HG03342 (cell line): ENCODE results near the gene DIPK1B.
"Not testable (repeated sequence)": the region's sequence is repeated elsewhere in the genome, so short reads cannot be mapped to it uniquely, and the experiment has no call there.

ENCODE experiments used
- ATAC-seq: cut with Tn5 transposase; IDR thresholded peaks from one replicate; pipeline ENCODE4 v1.9.1; 2021; ENCODE audit warnings: mild to moderate bottlenecking, moderate library complexity; ENCODE audit not compliant: unreplicated experiment

Gene DIPK1B

DNA sequence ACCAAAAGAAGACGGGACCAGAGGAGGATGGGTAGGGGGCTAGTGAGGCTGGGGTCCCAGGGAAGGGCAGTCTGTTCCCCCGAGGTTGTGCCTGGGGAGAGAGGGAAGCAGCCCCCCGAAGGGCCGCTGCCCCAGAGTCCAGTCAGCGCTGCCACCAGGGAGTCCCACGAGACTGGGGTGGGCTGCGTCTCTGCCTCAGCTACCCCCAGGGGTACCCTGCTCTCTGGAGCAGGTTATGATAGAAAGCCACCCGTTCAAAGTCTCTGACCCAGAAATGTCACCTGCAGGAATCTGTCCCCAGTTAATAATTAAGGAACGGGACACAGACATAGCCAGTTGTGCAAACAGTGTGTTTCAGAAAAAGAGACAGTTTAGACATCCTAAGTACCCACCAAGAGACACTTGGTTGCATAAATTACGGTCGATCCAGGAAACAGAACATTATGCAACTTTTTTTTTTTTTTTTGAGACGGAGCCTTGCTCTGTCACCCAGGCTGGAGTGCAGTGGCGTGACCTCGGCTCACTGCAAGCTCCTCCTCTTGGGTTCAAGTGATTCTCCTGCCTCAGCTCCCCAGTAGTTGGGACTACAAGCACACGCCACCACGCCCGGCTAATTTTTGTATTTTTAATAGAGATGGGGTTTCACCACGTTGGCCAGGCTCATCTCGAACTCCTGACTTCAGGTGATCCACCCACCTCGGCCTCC is 14.4 kb upstream of the DIPK1B start:
- no peak for ATAC-seq

DNA sequence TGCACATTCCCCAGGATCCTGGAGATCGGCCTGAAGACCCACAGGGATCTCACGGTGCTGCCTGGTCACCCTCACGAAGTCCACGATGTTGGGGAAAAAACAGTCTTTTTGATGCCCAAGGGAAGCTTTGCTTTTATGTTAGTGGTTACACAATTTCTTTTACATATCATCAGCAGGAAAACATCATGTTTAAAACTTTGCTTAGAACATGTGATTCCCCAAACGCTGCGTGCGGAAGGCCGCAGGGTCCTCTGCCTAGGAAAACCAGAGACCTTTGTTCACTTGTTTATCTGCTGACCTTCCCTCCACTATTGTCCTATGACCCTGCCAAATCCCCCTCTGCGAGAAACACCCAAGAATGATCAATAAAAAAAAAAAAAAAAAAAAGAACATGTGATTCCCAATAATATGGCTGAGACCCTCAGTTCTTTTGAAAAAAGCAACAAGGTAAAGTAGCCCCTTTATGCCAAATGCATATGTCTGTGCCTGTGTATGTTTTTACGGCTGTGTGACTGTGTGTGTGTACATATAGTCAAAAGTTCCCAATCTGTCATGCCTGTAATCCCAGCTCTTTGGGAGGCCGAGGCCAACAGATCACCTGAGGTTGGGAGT is 13.6 kb upstream of the DIPK1B start:
- ATAC-seq = no peak

DNA sequence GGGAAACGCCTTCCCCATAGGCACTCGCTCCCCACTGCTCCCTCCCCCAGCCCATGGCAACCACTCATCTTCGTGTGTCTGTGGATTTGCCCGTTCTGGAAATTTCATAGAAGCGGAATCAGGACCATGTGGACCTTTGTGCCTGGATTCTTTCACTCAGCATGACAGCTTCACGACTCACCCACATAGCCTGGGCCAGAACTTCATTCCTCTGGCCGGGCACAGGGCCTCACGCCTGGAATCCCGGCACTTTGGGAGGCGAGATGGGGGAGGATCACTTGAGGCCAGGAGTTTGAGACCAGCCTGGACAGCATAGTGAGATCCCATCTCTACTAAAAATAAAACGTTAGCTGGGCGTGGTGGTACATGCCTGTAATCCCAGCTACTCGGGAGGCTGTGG is 12.1 kb upstream of the DIPK1B start:
- ATAC-seq = no peak

DNA sequence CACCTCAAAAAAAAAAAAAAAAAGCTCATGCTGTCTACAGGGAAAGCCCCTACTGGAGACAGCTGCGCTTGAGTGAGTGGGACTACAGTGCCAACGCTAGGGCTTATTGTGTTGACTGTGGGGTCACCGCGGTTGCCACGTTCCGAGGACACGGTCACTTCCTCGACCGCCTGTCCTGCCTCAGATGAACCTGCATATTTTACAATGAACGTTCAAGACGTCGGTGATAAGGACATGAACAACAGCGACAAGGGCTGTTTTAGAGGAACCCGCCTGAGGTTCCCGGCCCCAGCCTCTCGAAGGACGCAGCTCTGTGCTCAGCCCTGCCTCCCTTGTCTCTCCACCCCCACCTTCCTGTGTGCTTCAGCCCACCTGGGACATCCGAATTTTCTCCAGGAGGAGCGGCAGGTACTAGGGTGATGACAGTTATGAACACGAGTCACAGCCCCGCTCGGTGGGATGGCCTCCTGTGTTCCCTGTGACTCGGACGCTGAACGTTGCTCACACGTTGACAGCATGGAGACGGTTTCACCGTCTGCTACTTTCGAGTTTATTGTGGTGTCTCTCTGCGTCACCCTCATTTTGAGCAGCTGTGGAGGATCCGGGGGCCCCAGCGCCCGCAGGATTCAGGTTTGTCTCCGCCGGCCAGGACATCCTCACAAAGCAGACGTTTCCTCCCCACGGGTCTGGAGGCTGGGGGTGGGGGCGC is 11.3 kb upstream of the DIPK1B start:
- ATAC-seq = peak; percentile 71

DNA sequence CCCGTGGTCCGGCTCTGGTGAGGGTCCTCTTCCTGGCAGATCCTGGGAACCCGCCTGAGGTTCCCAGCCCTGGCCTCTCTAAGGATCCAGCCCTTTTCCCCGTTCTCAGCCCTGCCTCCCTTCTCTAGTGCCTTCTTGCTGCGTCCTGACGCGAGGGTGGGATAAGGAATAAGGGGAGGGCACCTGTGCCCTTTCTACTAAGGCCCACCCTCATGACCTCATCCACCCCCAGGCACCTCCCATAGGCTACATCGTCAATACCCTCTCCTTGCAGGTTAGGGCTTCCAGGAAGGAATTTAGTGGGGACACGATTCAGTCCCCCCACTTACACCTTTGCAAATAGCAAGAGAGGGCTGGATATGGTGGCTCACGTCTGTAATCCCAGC is 10.7 kb upstream of the DIPK1B start:
- ATAC-seq = peak; percentile 12

DNA sequence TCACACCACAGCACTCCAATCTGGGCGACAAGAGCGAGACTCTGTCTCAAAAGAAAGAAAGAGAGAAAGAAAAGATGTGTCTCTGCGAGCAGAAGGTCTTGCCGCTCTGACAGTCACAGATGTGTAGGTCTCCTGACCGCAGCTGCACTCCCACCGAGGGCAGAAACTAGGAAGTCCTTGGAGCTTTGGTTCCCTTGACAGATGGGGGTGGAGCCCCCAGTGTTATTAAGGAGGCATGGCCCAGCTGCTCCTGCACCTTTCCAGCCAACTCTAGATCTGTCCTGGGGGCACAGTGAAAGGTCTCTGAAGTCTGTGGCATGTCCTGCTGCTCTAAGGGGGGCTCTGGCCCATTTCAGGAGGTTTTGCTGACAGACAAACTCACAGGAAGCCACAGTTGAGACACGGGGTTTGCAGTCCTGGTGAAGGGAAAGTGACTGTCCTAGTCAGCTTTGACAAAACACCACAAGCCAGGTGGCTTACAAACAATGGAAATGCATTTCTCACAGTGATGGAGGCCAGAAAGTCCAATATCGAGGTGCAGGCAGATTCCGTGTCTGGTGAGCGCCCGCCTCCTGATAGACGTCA is 9.0 kb upstream of the DIPK1B start:
- ATAC-seq = no peak

DNA sequence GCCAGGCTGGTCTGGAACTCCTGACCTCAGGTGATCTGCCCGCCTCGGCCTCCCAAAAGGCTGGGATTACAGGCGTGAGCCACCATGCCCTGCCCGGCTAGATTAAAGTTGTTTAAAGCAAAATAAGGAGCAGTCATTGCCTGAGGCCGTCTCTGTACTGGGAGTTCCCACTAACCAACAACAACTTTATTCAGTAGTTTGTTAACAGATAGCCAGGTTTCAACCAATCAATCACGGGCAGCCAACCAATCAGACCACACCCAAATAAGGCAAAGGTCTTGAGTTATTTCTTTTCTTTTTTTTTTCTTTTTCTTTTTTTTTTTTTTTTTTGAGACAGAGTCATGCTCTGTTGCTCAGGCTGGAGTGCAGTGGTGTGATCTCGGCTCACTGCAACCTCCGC is 7.6 kb upstream of the DIPK1B start:
- not testable (repeated sequence) for ATAC-seq

DNA sequence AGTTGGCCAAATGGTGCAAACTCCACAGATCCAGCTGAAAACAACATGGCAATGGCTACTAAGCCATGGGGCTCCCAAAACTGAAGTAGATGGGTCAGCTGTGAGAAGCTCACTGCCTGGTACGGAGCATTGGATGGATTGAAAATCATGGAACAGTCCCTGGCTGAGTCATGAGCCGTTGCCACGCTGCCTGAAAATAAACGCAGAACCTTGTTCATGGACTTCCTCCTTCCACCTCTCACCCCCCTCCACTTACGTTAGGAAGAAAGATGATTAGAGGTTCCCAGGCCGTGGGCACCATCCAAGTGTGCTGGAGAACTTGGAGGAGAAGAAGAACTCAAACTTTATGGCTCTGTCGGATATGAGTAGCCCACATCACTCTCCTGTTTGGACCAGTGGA is 6.8 kb upstream of the DIPK1B start:
- ATAC-seq = no peak

DNA sequence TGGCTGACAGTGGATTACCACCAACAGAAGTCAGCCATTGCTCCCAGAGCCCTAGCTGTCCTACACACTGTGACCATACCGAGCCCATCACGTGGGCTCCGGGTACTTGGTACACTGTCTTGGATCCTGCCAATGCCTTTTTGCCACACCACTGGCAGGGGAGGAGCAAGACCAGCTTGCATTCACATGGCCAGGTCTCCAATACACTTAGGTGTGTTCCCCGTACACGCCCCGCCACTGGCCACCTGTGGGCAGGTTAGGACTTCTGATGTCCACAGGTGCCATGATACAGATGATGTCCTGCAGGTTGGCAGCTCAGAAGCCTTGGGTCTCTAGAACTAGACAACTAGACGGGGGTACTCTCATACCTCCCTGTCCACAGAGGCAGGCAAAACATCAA is 5.4 kb upstream of the DIPK1B start:
- no peak for ATAC-seq

DNA sequence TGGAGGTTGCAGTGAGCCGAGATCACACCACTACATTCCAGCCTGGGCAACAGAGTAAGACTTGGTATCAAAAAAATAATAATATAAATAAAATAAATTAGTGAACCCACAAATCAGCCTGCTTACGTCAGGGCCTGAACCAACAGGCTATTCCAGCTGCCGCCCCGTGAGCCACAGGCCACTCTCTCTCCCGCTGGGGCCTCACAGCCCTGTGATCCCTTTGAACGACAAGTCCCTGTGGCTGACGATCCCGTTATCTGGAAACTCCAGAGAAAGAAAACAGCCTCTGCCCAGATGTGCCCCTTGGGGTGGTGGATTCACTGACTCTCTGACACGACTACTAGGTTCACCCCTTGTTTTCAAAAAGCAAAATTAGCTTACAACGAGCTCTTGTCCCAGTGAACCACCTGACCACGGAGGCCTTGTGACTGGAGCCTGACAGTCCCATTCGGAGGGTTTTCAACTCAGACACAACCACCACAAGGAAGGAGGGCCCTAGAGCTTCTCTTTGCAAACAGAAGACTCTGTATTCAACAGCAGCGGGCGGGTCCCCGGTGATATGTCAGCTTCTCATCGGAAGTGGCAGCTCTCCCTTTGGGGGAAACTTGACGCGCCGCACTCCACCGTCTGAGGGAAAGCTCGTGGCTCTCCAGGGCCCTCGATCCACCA is 4.4 kb upstream of the DIPK1B start:
- no peak for ATAC-seq

DNA sequence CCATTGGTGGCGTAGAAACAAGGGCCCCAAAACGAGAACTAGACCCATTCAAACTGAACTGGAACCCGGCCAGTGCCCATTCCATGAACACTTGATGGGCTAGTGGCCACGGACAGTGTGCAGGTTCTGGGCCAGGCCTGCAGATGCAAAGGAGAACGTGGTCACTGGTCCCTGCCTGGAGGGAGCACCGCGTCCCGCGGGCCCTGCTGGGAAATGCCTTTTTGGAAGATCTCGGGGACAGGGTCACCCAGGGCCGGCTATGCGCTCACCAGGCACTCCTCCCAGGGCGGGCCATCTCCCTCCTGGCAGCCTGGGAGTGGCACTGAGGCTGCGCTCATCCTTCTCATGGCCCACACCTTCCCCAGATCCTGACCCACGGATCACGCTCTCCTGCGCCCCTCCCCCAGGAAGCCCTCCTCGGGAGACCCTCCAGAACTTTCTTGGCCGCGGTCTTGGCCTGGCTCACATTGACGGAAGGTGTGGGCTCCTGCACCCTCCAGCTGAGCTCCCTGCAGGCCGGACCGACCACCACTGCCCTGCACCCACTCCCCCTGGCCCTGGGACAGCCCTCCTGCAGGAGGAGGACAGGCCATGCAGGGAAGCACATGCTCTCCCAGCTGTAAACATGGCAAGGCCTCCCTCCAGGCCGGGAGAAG is 2.8 kb upstream of the DIPK1B start:
- no peak for ATAC-seq

DNA sequence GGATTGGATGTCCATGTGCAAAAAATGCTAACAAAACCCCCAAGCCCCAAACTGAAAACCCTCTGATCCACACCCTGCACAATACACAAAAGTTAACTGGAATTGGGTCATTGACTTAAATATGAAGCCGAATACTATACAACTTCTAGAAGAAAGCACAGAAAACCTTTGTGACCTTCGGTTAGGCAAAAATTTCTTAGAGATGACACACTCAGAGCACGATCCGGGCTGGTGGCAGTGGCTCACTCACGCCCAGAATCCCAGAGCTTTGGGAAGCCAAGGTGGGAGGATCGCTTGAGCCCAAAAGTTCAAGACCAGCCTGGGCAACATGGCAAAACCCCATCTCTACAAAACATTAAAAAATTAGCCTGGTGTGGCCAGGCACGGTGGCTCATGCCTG is 1.8 kb upstream of the DIPK1B start:
- no peak for ATAC-seq

DNA sequence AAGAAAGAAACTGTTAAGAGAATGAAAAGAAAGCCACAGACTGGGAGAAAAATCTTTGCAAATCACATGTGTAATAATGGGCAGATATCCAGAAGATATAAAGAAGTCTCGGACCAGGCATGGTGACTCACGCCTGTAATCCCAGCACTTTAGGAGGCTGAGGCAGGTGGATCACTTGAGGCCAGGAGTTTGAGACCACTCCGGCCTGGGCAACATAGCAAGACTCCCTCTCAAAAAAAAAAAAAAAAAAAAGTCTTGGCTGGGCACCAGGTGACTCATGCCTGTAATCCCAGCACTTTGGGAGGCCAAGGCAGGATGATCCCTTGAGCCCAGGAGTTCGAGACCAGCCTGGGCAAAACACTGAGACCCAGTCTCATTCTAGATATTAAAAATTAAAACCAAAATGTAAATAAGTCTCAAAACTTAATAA is 1.1 kb upstream of the DIPK1B start:
- not testable (repeated sequence) for ATAC-seq

DNA sequence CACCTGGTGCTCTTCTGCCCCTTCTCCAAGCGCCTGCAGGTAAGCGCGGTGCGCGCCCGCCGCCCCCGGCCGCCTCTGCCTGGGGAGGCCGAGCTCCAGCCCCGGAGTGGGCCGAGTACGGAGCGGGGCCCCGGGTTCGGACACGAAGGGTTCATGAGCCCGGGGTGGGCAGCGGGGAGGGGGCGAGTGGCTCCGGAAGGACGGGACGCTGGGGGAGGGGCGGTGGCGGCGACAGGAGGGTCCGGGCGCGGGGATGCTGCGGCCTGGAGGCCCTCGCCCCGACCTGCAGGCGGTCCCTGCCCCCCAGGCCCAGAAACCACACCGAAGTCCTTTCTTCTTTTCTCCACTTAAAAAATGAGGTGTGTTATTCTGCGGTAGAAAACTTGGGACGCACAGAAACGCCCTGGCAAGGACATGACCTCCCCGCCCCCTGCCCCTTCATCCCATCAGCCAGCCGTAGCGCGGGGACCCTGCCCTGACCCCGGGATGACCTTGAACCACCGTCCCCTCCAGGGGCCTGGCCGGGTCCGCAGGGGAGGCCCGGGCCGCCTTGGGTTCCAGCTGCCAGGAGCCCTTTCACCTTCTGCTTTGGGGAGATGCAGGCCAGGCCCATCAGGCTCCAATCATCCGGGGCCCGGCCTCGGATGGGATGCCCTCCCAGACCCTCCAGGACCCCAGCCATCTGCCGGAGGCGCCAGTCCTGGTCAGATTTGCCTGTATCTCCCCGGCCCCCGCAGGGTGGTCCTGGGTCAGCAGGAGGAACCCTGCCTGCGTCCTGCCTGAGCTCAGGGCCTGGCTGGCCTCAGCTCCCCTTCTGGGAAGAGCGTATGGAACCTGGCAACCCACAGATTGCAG is 545 bp downstream of the DIPK1B start:
- no peak for ATAC-seq

DNA sequence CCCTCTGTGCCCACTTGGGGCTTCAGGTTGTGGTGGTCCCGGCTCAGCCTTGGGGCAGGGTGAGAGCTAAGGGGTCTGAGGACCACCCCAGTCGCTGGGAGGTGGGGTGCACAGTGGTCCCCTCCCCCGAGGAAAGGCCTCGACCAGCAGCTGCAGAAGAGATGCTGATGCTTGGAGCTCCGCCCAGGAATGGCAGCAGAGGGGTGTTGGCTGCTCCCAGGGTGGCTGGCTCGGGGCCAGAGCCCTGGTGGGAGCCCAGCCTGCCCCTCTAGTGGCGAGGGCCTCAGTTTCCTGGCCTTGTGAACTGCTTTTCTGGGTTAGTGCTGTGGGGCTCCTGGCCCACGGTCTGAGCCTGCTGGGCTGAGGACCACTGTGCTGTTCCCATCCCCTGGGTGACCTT is 1.2 kb downstream of the DIPK1B start:
- ATAC-seq = no peak

DNA sequence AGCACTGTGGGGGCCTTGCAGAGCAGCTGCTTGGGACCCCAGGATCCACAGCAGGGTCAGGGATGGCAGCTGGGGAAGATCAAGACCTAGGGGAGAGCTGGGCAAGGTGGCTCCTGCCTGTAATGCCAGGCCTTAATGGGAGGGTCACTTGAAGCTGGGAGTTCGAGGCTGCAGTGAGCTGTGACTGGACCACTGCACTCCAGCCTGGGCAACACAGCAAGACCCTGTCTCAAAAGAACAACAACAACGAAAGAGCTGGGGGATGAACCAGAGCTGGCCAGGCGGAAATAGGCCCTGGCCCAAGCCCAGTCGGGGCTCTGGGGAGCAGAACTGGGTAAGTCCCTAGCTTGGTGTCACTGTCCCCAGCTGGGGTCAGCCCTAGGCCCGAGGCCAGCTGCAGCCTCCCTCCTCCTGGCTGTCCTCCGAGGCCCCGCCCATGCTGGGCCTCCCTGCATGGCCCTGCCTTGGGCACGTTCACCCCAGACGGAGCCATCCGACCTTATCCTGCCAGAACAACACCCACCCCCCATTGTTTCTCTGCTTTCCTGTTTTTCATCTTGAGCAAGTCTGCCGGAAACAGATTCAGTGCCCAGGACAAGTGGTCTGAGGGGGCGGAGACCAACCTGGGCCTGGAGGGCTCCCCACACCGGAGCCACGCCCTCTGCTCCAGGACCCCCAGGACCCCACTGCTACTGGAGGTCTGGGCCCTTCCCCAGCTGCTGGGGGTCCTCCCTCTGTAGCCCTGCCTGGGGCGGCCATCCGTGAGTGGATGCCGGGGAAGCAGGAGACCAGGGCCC is 1.9 kb downstream of the DIPK1B start:
- no peak for ATAC-seq

DNA sequence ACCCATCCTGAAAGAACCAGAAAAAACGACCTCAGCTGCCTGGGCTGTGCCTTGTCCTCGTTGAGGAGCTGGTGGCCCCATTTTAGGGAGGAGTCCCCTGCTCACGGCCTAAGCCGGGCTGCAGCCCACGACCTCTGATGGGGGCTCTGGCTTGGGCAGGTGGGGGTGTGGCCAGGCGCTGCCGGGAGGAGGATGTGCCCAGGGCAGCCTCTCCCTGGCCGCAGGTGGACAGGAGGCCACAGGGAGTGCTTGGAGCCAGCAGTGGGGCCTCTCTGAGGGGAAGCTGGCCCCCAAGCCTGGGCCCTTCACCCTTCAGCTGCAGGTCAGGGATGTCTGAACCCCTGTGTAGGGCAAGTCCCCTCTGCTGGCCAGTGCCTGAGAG is 2.5 kb downstream of the DIPK1B start:
- ATAC-seq = no peak

DNA sequence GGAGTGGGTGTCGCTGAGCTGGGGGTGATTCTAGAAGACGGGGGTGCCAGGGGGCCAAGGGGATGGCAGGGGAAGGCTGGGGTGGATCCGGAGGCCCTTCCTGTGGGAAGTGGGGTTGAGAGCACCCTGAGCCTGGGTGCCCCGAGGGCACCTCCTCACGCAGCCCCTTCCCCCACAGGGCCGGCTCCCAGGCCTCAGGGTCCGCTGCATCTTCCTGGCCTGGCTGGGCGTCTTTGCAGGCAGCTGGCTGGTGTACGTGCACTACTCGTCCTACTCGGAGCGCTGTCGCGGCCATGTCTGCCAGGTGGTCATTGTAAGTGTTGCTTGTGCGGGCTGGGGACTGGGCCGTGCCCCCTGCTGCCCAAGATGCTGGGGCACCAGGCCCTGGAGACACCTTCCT is 5.0 kb downstream of the DIPK1B start:
- no peak for ATAC-seq
